Stimulated activated CD8-positive, alpha-beta memory T cell treated with anti-CD3 and anti-CD28 coated beads, Interleukin-7, amount 100 ng/mL, for 24 hours (primary cell): ENCODE results near the gene CBFB.

Source experiments
- DNase-seq: peaks from one replicate; pipeline ENCODE4 v3.0.0-alpha.2; 2020; ENCODE audit warnings: low read depth

The CBFB gene

GRCh38 chr16:67129422-67129821, 100.5 kb downstream of the CBFB start:
- no peak for DNase-seq

GRCh38 chr16:67137605-67138004, 108.7 kb downstream of the CBFB start:
- no peak for DNase-seq

- no peak for DNase-seq
Measured at GRCh38 chr16:67141391-67141790, 112.4 kb downstream of the CBFB start.

GRCh38 chr16:67142342-67142741, 113.4 kb downstream of the CBFB start:
- no peak for DNase-seq

- DNase-seq, result no peak
Measured at GRCh38 chr16:67144943-67145342, 116.0 kb downstream of the CBFB start.

GRCh38 chr16:67145746-67146145, 116.8 kb downstream of the CBFB start:
- no peak for DNase-seq

- DNase-seq, result no peak
Measured at GRCh38 chr16:67146523-67147357, 117.8 kb downstream of the CBFB start.

GRCh38 chr16:67147437-67148140, 118.6 kb downstream of the CBFB start:
- no peak for DNase-seq

GRCh38 chr16:67148221-67148620, 119.3 kb downstream of the CBFB start:
- DNase-seq, result no peak

GRCh38 chr16:67148656-67149275, 119.8 kb downstream of the CBFB start:
- DNase-seq, result no peak

- no peak for DNase-seq
Measured at GRCh38 chr16:67149276-67150046, 120.5 kb downstream of the CBFB start.

GRCh38 chr16:67150047-67150832, 121.3 kb downstream of the CBFB start:
- DNase-seq, result no peak
